OCI-LY1 (cell line): ENCODE measurements around the gene C2.

Experiments
- H2AFZ ChIP-seq: fragments of 200-600 bp; sonication (generic), shearing (Covaris generic); 2 replicates; pipeline ENCODE4 v1.6.0; 2014; ENCODE audit warnings: antibody characterized with exemption, mild to moderate bottlenecking, low read length
- H3F3A ChIP-seq: fragments of 200-600 bp; sonication (generic), shearing (Covaris generic); 2 replicates; pipeline ENCODE4 v1.6.0; 2014; ENCODE audit warnings: mild to moderate bottlenecking, antibody characterized with exemption, low read length, moderate library complexity; ENCODE audit not compliant: insufficient read depth
- H3K27ac ChIP-seq: fragments of 200-600 bp; sonication (generic); 2 replicates; pipeline ENCODE4 v1.5.1; 2014; ENCODE audit warnings: low read length, mixed run types, mild to moderate bottlenecking, low read depth; ENCODE audit not compliant: poor library complexity, severe bottlenecking
- H3K27me3 ChIP-seq: fragments of 200-600 bp; sonication (generic); 2 replicates; pipeline ENCODE4 v1.6.0; 2014; ENCODE audit warnings: antibody characterized with exemption, mild to moderate bottlenecking, low read length, moderate library complexity; ENCODE audit not compliant: insufficient read depth
- H3K36me3 ChIP-seq: fragments of 200-600 bp; sonication (generic); 2 replicates; pipeline ENCODE4 v1.6.1; 2014; ENCODE audit warnings: mild to moderate bottlenecking, antibody characterized with exemption, low read length, moderate library complexity, mixed read lengths; ENCODE audit not compliant: insufficient read depth
- H3K4me1 ChIP-seq: fragments of 200-600 bp; sonication (generic); 2 replicates; pipeline ENCODE4 v1.5.1; 2014; ENCODE audit warnings: mild to moderate bottlenecking, low read length, moderate library complexity; ENCODE audit not compliant: insufficient read depth, severe bottlenecking
- H3K4me2 ChIP-seq: fragments of 200-600 bp; sonication (generic), shearing (Covaris generic); 2 replicates; pipeline ENCODE4 v1.6.1; 2014; ENCODE audit warnings: low read length
- H3K4me3 ChIP-seq: fragments of 200-600 bp; sonication (generic); 2 replicates; pipeline ENCODE4 v1.5.1; 2014; ENCODE audit warnings: low read length, low read depth, mild to moderate bottlenecking, mixed read lengths; ENCODE audit not compliant: poor library complexity, severe bottlenecking
- H3K79me2 ChIP-seq: fragments of 200-600 bp; shearing (Covaris generic); 2 replicates; pipeline ENCODE4 v1.6.1; 2016; ENCODE audit warnings: mixed run types, low read length, mixed read lengths; ENCODE audit not compliant: insufficient read depth
- H3K9ac ChIP-seq: fragments of 200-600 bp; sonication (generic), shearing (Covaris generic); 2 replicates; pipeline ENCODE4 v1.6.1; 2014; ENCODE audit warnings: mild to moderate bottlenecking, low read length, mixed read lengths
- H3K9me2 ChIP-seq: fragments of 200-600 bp; sonication (generic), shearing (Covaris generic); 2 replicates; pipeline ENCODE4 v1.6.1; 2014; ENCODE audit warnings: low read depth, mild to moderate bottlenecking, low read length, mixed read lengths
- H3K9me3 ChIP-seq: fragments of 200-600 bp; shearing (Covaris generic); 2 replicates; pipeline ENCODE4 v1.6.1; 2014; ENCODE audit warnings: low read length, mixed read lengths
- H4K20me1 ChIP-seq: fragments of 200-600 bp; sonication (generic), shearing (Covaris generic); 2 replicates; pipeline ENCODE4 v1.6.0; 2016; ENCODE audit warnings: mild to moderate bottlenecking, low read length; ENCODE audit not compliant: insufficient read depth
- CTCF ChIP-seq: fragments of 200-600 bp; sonication (generic), shearing (Covaris generic); IDR thresholded peaks from 2 replicates; pipeline ENCODE4 v1.5.1; 2017; ENCODE audit warnings: mild to moderate bottlenecking, antibody characterized with exemption, low read length, moderate library complexity, mixed read lengths
- EZH2 ChIP-seq: fragments of 200-600 bp; sonication (generic), shearing (Covaris generic); IDR thresholded peaks from 2 replicates; pipeline ENCODE4 v1.8.0; 2017; ENCODE audit warnings: borderline replicate concordance, mixed run types, mild to moderate bottlenecking, antibody characterized with exemption, low read length, moderate library complexity, mixed read lengths

C2 gene

GRCh38 chr6:31900917-31901414, 26.6 kb upstream of the C2 start:
- no peak for TF ChIP-seq EZH2
- no peak for TF ChIP-seq CTCF
- H3K9me3 ChIP-seq, result no peaks in the 10 kb centered on the region
- no peaks in the 10 kb centered on the region for H3K9me2 ChIP-seq
- H3K79me2 ChIP-seq, result no peaks in the 10 kb centered on the region
- no peaks in the 10 kb centered on the region for H4K20me1 ChIP-seq
- H3K27me3 ChIP-seq, result no peaks in the 10 kb centered on the region
- H3K4me1 ChIP-seq, result peaks cover 45% of the 10 kb centered on the region
- H3K36me3 ChIP-seq, result peaks cover 2% of the 10 kb centered on the region; the same call in 1 of the 2 replicates
- no peaks in the 10 kb centered on the region for H3F3A ChIP-seq
- H3K27ac ChIP-seq, result peak overlapping the region; percentile 42
- H3K9ac ChIP-seq, result peak overlapping the region; percentile 60
- peak overlapping the region; percentile 61 for H3K4me3 ChIP-seq
- H3K4me2 ChIP-seq, result peak overlapping the region; percentile 74
- no peak overlapping the region for H2AFZ ChIP-seq

GRCh38 chr6:31901415-31901952, 26.0 kb upstream of the C2 start:
- Histone ChIP-seq H4K20me1 (no peaks in the 10 kb centered on the region), H3K79me2 (no peaks in the 10 kb centered on the region), H3K9ac (peak overlapping the region; percentile 60), H3K9me3 (no peaks in the 10 kb centered on the region), H3K4me2 (peak overlapping the region; percentile 74), H3K4me3 (peak overlapping the region; percentile 61), H3K36me3 (no peaks in the 10 kb centered on the region), H3K27me3 (no peaks in the 10 kb centered on the region), H2AFZ (no peak overlapping the region), H3F3A (no peaks in the 10 kb centered on the region), H3K27ac (peak overlapping the region; percentile 42), H3K4me1 (peaks cover 40% of the 10 kb centered on the region), H3K9me2 (no peaks in the 10 kb centered on the region)
- TF ChIP-seq EZH2 (no peak), CTCF (no peak)

DNA sequence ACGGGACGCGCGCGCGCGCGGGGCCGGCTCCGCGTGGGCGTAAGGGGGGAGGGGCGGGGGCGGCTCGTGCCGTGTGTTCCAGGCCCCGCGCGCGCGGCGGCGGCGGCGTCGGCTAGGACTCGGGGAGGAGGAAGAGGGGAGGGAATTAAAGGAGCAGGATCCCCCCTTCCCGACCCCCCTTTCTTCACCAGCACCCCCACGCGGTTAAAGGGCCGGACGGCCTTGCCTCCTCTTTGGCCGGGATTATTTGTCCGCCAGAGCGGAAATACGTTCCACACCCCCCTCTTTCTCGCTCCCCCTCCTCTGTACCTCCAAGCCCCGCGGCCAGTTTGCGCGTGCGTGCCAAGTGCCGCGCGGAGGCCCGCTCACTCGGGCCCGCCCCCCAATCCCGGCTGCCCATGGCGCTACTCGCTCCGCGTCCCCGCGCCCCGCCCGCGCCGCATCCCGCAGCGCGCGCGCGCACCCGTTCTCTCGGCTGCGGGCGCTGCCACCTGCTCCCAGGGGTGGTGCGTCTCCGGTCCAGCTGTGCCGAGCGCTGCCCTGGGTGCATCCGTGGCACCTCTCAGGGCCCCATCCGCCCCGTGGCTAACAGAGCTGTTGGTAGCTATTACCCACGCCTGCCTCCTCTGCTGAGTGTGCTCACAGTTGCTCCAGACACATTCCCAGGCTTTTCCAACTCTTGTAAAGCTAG, 25.4 kb upstream of the C2 start, which contains the start of gene ZBTB12:
Gene ZBTB12 (minus strand): TSS at position 134 of the 691 bp plus-strand sequence. CDS start 781 bp downstream, outside the sequence.
- Histone ChIP-seq H3K4me1 (peaks cover 35% of the 10 kb centered on the region), H3K9me2 (no peaks in the 10 kb centered on the region), H3K4me2 (peak within 1 kb of the TSS; percentile 74), H3K4me3 (peak within 1 kb of the TSS; percentile 61), H3K27ac (peak within 1 kb of the TSS; percentile 42), H3K79me2 (no peaks in the 10 kb centered on the region), H3K36me3 (no peaks in the 10 kb centered on the region), H3K9ac (peak within 1 kb of the TSS; percentile 60), H3K27me3 (no peaks in the 10 kb centered on the region), H2AFZ (no peak within 1 kb of the TSS), H3K9me3 (no peaks in the 10 kb centered on the region), H4K20me1 (no peaks in the 10 kb centered on the region), H3F3A (no peaks in the 10 kb centered on the region)
- TF ChIP-seq EZH2 (no peak), CTCF (no peak)
